Measurements from ENCODE around the gene TLL1.

TLL1 gene

GRCh38 chr4:165838575-165838974 lies 34.5 kb upstream of the TLL1 start:
- TF ChIP-seq RAD21 (IDR thresholded peaks at IDR 0.05; ENCODE audit: low read depth) (no peak), EP300 (IDR thresholded peaks at IDR 0.05; ENCODE audit: borderline replicate concordance) (no peak), NFIC (IDR thresholded peaks at IDR 0.05) (no peak), EGR1 (IDR thresholded peaks at IDR 0.05) (no peak), USF1 (IDR thresholded peaks at IDR 0.05) (no peak), MAX (IDR thresholded peaks at IDR 0.05) (no peak), TAF1 (IDR thresholded peaks at IDR 0.05; ENCODE audit: low read depth) (no peak), CEBPB (IDR thresholded peaks at IDR 0.05) (no peak), ZBTB7A (IDR thresholded peaks at IDR 0.05; ENCODE audit: low read depth) (no peak), YY1 (IDR thresholded peaks at IDR 0.05; ENCODE audit: low read depth) (no peak), TEAD4 (IDR thresholded peaks at IDR 0.05) (no peak), TCF12 (IDR thresholded peaks at IDR 0.05; ENCODE audit: low read depth) (no peak), CREB1 (IDR thresholded peaks at IDR 0.05; ENCODE audit: low read depth) (no peak)

GRCh38 chr4:165839615-165840333 lies 33.3 kb upstream of the TLL1 start:
- TF ChIP-seq MAX (IDR thresholded peaks at IDR 0.05) (no peak), REST (IDR thresholded peaks at IDR 0.05; ENCODE audit: low read depth) (no peak), ZBTB7A (IDR thresholded peaks at IDR 0.05; ENCODE audit: low read depth) (no peak), USF1 (IDR thresholded peaks at IDR 0.05) (no peak), CEBPB (IDR thresholded peaks at IDR 0.05) (no peak), FOXM1 (IDR thresholded peaks at IDR 0.05; ENCODE audit: borderline replicate concordance, low read depth) (no peak), TCF12 (IDR thresholded peaks at IDR 0.05; ENCODE audit: low read depth) (no peak), YY1 (IDR thresholded peaks at IDR 0.05; ENCODE audit: low read depth) (no peak), RAD21 (IDR thresholded peaks at IDR 0.05; ENCODE audit: low read depth) (no peak), EGR1 (IDR thresholded peaks at IDR 0.05) (no peak), TEAD4 (IDR thresholded peaks at IDR 0.05) (no peak)

GRCh38 chr4:165842684-165843083 lies 30.4 kb upstream of the TLL1 start:
- TF ChIP-seq FOXM1 (IDR thresholded peaks at IDR 0.05; ENCODE audit: borderline replicate concordance, low read depth), result no peak
- no peak for TF ChIP-seq RAD21 (IDR thresholded peaks at IDR 0.05; ENCODE audit: low read depth)
- no peak for TF ChIP-seq REST (IDR thresholded peaks at IDR 0.05; ENCODE audit: low read depth)
- no peak for TF ChIP-seq NFIC (IDR thresholded peaks at IDR 0.05)
- TF ChIP-seq YY1 (IDR thresholded peaks at IDR 0.05; ENCODE audit: low read depth), result no peak
- no peak for TF ChIP-seq USF1 (IDR thresholded peaks at IDR 0.05)
- no peak for TF ChIP-seq TAF1 (IDR thresholded peaks at IDR 0.05; ENCODE audit: low read depth)
- no peak for TF ChIP-seq EGR1 (IDR thresholded peaks at IDR 0.05)
- no peak for TF ChIP-seq ZBTB7A (IDR thresholded peaks at IDR 0.05; ENCODE audit: low read depth)
- no peak for TF ChIP-seq CREB1 (IDR thresholded peaks at IDR 0.05; ENCODE audit: low read depth)

GRCh38 chr4:165844161-165844560 lies 28.9 kb upstream of the TLL1 start:
- TF ChIP-seq TAF1 (IDR thresholded peaks at IDR 0.05; ENCODE audit: low read depth), result no peak
- TF ChIP-seq CREB1 (IDR thresholded peaks at IDR 0.05; ENCODE audit: low read depth), result no peak
- TF ChIP-seq TEAD4 (IDR thresholded peaks at IDR 0.05), result no peak
- no peak for TF ChIP-seq EP300 (IDR thresholded peaks at IDR 0.05; ENCODE audit: borderline replicate concordance)
- TF ChIP-seq CEBPB (IDR thresholded peaks at IDR 0.05), result no peak
- no peak for TF ChIP-seq ZBTB7A (IDR thresholded peaks at IDR 0.05; ENCODE audit: low read depth)
- TF ChIP-seq FOXM1 (IDR thresholded peaks at IDR 0.05; ENCODE audit: borderline replicate concordance, low read depth), result no peak
- TF ChIP-seq MAX (IDR thresholded peaks at IDR 0.05), result no peak
- no peak for TF ChIP-seq TCF12 (IDR thresholded peaks at IDR 0.05; ENCODE audit: low read depth)
- TF ChIP-seq EGR1 (IDR thresholded peaks at IDR 0.05), result no peak
- TF ChIP-seq RAD21 (IDR thresholded peaks at IDR 0.05; ENCODE audit: low read depth), result no peak
- TF ChIP-seq NFIC (IDR thresholded peaks at IDR 0.05), result no peak
- no peak for TF ChIP-seq USF1 (IDR thresholded peaks at IDR 0.05)
- no peak for TF ChIP-seq REST (IDR thresholded peaks at IDR 0.05; ENCODE audit: low read depth)
- no peak for TF ChIP-seq YY1 (IDR thresholded peaks at IDR 0.05; ENCODE audit: low read depth)
